Dermis blood vessel endothelial cell (primary cell): Measurements from ENCODE around the gene CHST7. TPM values are rescaled to one million over a fixed set of nuclear protein-coding genes. Genes with fewer than 3 reads are reported as not detected.
A peak's percentile ranks its signal among the peaks of the same experiment; 100 is the strongest.

ENCODE experiments used
- DNase-seq: peaks from one replicate; pipeline ENCODE4 v3.0.0; 2010
- total RNA-seq: library from RNA; depleted of rRNA; stranded (reverse); fragments of >200 nt; gene quantifications from 2 replicates; pipeline ENCODE4 v1.2.3, GENCODE V29; 2014

The CHST7 gene
- total RNA-seq, 1 donor from 2014 or later = 68.4 TPM

- peak; percentile 64 for DNase-seq
Observed at GRCh38 chrX:46573892-46574773, 568 bp downstream of the CHST7 start.

- DNase-seq = peak; percentile 50
Observed at GRCh38 chrX:46574774-46575381, 1.3 kb downstream of the CHST7 start.

GRCh38 chrX:46575586-46575985 lies 2.0 kb downstream of the CHST7 start:
- no peak for DNase-seq

- peak; percentile 35 for DNase-seq
Observed at GRCh38 chrX:46575991-46576392, 2.4 kb downstream of the CHST7 start.

GRCh38 chrX:46576458-46576857 lies 2.9 kb downstream of the CHST7 start:
- DNase-seq = peak; percentile 46

GRCh38 chrX:46577221-46578005 lies 3.8 kb downstream of the CHST7 start:
- DNase-seq = no peak

GRCh38 chrX:46579250-46579649 lies 5.7 kb downstream of the CHST7 start:
- DNase-seq = no peak

GRCh38 chrX:46580613-46581012 lies 7.0 kb downstream of the CHST7 start:
- no peak for DNase-seq

- DNase-seq = peak; percentile 41
Observed at GRCh38 chrX:46582325-46582724, 8.8 kb downstream of the CHST7 start.

GRCh38 chrX:46582966-46583365 lies 9.4 kb downstream of the CHST7 start:
- peak; percentile 52 for DNase-seq

- DNase-seq = no peak
Observed at GRCh38 chrX:46584736-46585135, 11.2 kb downstream of the CHST7 start.

GRCh38 chrX:46587158-46587557 lies 13.6 kb downstream of the CHST7 start:
- DNase-seq = peak; percentile 65

- DNase-seq = peak; percentile 73
Observed at GRCh38 chrX:46587753-46588171, 14.2 kb downstream of the CHST7 start.

GRCh38 chrX:46588263-46588662 lies 14.7 kb downstream of the CHST7 start:
- DNase-seq = peak; percentile 72

- DNase-seq = peak; percentile 58
Observed at GRCh38 chrX:46589977-46590723, 16.6 kb downstream of the CHST7 start.

GRCh38 chrX:46595084-46595483 lies 21.5 kb downstream of the CHST7 start:
- no peak for DNase-seq

- DNase-seq = no peak
Observed at GRCh38 chrX:46597208-46597607, 23.6 kb downstream of the CHST7 start.

- DNase-seq = peak; percentile 62
Observed at GRCh38 chrX:46597771-46598170, 24.2 kb downstream of the CHST7 start.

GRCh38 chrX:46599051-46599560 lies 25.5 kb downstream of the CHST7 start:
- no peak for DNase-seq

GRCh38 chrX:46601283-46601682 lies 27.7 kb downstream of the CHST7 start:
- DNase-seq = no peak

- DNase-seq = no peak
Observed at GRCh38 chrX:46602468-46603102, 29.0 kb downstream of the CHST7 start.

GRCh38 chrX:46607916-46608315 lies 34.4 kb downstream of the CHST7 start:
- DNase-seq = no peak
